ENCODE data around the gene TLE5.

GRCh38 chr19:3058821-3059314, 3.4 kb downstream of the TLE5 start:
- no peak for TF ChIP-seq NFIC (IDR thresholded peaks at IDR 0.05)
- TF ChIP-seq ZNF282 (CRISPR knock-in tag; IDR thresholded peaks at IDR 0.05): no peak
- TF ChIP-seq NR2C2 (CRISPR knock-in tag; IDR thresholded peaks at IDR 0.05): no peak
- TF ChIP-seq NR2C2 (tag; IDR thresholded peaks at IDR 0.05): no peak
- no peak for TF ChIP-seq MYNN (IDR thresholded peaks at IDR 0.05)
- TF ChIP-seq MYNN (CRISPR knock-in tag; IDR thresholded peaks at IDR 0.05): no peak
- TF ChIP-seq ZFP30 (CRISPR knock-in tag; IDR thresholded peaks at IDR 0.05; ENCODE audit: borderline replicate concordance): no peak
- no peak for TF ChIP-seq SREBF2 (CRISPR knock-in tag; IDR thresholded peaks at IDR 0.05)
- TF ChIP-seq EZH2 (IDR thresholded peaks at IDR 0.05; ENCODE audit: borderline replicate concordance, low read depth, low read length): no peak
- TF ChIP-seq BRF2 (IDR thresholded peaks at IDR 0.05; ENCODE audit: borderline replicate concordance, insufficient read depth, insufficient read length): no peak
- TF ChIP-seq RAD21 (CRISPR knock-in tag; conservative IDR thresholded peaks at IDR 0.05 in 1 of 2, IDR thresholded peaks at IDR 0.05 in 1 of 2): no peak
- no peak for TF ChIP-seq SPI1 (IDR thresholded peaks at IDR 0.05; ENCODE audit: borderline replicate concordance, low read depth, low read length)
- no peak for TF ChIP-seq CTCF (IDR thresholded peaks at IDR 0.05 in 2 of 3, conservative IDR thresholded peaks at IDR 0.05 in 1 of 3; ENCODE audit: insufficient read depth in 2 of 3, low read depth in 1 of 3, low read length in 3 of 3)
- TF ChIP-seq POLR2A (conservative IDR thresholded peaks at IDR 0.05): no peak

Measured in K562 (cell line).